ENCODE measurements around the gene GUCY2C. TPM values are rescaled to one million over a fixed set of nuclear protein-coding genes. Genes with fewer than 3 reads are reported as not detected.
A peak's percentile ranks its signal among the peaks of the same experiment; 100 is the strongest.

The GUCY2C gene
- total RNA-seq, 1 experiment from 2014 or later: not detected

GRCh38 chr12:14571779-14572178, 124.6 kb downstream of the GUCY2C start:
- intact Hi-C loops (cut with micrococcal nuclease): loop anchor here (2.0 kb wide), 1 partner anchor 47 kb away; no protein-coding TSS in a partner anchor
- Histone ChIP-seq H4K20me1 (ENCODE audit: low read length) (no peaks in the 10 kb centered on the region), H2AFZ (ENCODE audit: low read length) (no peak overlapping the region), H3K79me2 (ENCODE audit: low read length) (no peaks in the 10 kb centered on the region), H3K36me3 (ENCODE audit: low read depth, low read length) (no peaks in the 10 kb centered on the region), H3K9me2 (replicated peaks; ENCODE audit: low read length) (no peaks in the 10 kb centered on the region), H3K27ac (ENCODE audit: low read length) (no peak overlapping the region), H3K27me3 (ENCODE audit: low read length) (no peaks in the 10 kb centered on the region), H3K4me2 (ENCODE audit: low read length) (no peak overlapping the region), H3K4me1 (ENCODE audit: insufficient read depth, low read length) (no peaks in the 10 kb centered on the region; the same call in 1 of the 2 replicates), H3K4me3 (ENCODE audit: low read length) (no peak overlapping the region), H3F3A (ENCODE audit: low read length, unreplicated experiment) (no peaks in the 10 kb centered on the region), H3K9me3 (ENCODE audit: low read length) (no peaks in the 10 kb centered on the region), H3K9ac (ENCODE audit: low read length) (no peak overlapping the region)
- BruUV-seq (replicated peaks): no TSS peak
- ATAC-seq (no peak; the same call in 1 of the 2 replicates), DNase-seq (no peak)
- CTCF ChIA-PET: no interaction called here
- TF ChIP-seq EZH2phosphoT487 (IDR thresholded peaks at IDR 0.05; ENCODE audit: borderline replicate concordance, low read length) (no peak), EZH2 (IDR thresholded peaks at IDR 0.05; ENCODE audit: low read length, unreplicated experiment) (no peak), CTCF (conservative IDR thresholded peaks at IDR 0.05; ENCODE audit: low read depth, low read length) (no peak)
- POLR2A ChIA-PET (ENCODE audit: unreplicated experiment): no interaction called here

- ATAC-seq (no peak), DNase-seq (no peak)
- H3K9ac ChIP-seq (ENCODE audit: low read length): no peak overlapping the region
- no peaks in the 10 kb centered on the region for H3K27me3 ChIP-seq (ENCODE audit: low read length)
- no peaks in the 10 kb centered on the region for H3K36me3 ChIP-seq (ENCODE audit: low read depth, low read length)
- H4K20me1 ChIP-seq (ENCODE audit: low read length): no peaks in the 10 kb centered on the region
- no peaks in the 10 kb centered on the region for H3F3A ChIP-seq (ENCODE audit: low read length, unreplicated experiment)
- H2AFZ ChIP-seq (ENCODE audit: low read length): no peak overlapping the region
- BruUV-seq (replicated peaks): no TSS peak
- TF ChIP-seq EZH2 (IDR thresholded peaks at IDR 0.05; ENCODE audit: low read length, unreplicated experiment) (no peak), CTCF (conservative IDR thresholded peaks at IDR 0.05; ENCODE audit: low read depth, low read length) (no peak), EZH2phosphoT487 (IDR thresholded peaks at IDR 0.05; ENCODE audit: borderline replicate concordance, low read length) (no peak)
- H3K4me1 ChIP-seq (ENCODE audit: insufficient read depth, low read length): no peaks in the 10 kb centered on the region; the same call in 1 of the 2 replicates
- intact Hi-C loops (cut with micrococcal nuclease): no loop called here
- POLR2A ChIA-PET (ENCODE audit: unreplicated experiment): no interaction called here
- CTCF ChIA-PET: no interaction called here
- H3K4me2 ChIP-seq (ENCODE audit: low read length): no peak overlapping the region
- H3K4me3 ChIP-seq (ENCODE audit: low read length): no peak overlapping the region
- no peaks in the 10 kb centered on the region for H3K9me2 ChIP-seq (replicated peaks; ENCODE audit: low read length)
- no peak overlapping the region for H3K27ac ChIP-seq (ENCODE audit: low read length)
- H3K79me2 ChIP-seq (ENCODE audit: low read length): no peaks in the 10 kb centered on the region
- no peaks in the 10 kb centered on the region for H3K9me3 ChIP-seq (ENCODE audit: low read length)
These were observed 126.2 kb downstream of the GUCY2C start for GRCh38 chr12:14570231-14570630.

GRCh38 chr12:14567351-14568162, 128.8 kb downstream of the GUCY2C start, which contains the start of gene PLBD1:
TSS of gene PLBD1 (minus strand) at chr12:14567883. CDS start at chr12:14567696, 187 bp downstream.
- Histone ChIP-seq H3F3A (ENCODE audit: low read length, unreplicated experiment) (no peaks in the 10 kb centered on the region), H3K9me3 (ENCODE audit: low read length) (no peaks in the 10 kb centered on the region), H2AFZ (ENCODE audit: low read length) (peak within 1 kb of the TSS; percentile 84), H4K20me1 (ENCODE audit: low read length) (no peaks in the 10 kb centered on the region), H3K27ac (ENCODE audit: low read length) (no peak within 1 kb of the TSS), H3K36me3 (ENCODE audit: low read depth, low read length) (no peaks in the 10 kb centered on the region), H3K4me1 (ENCODE audit: insufficient read depth, low read length) (no peaks in the 10 kb centered on the region; the same call in 1 of the 2 replicates), H3K9ac (ENCODE audit: low read length) (0 out of 2 replicates have a peak within 1 kb of the TSS, but pooled peaks have one; percentile 22), H3K4me3 (ENCODE audit: low read length) (peak within 1 kb of the TSS; percentile 68), H3K27me3 (ENCODE audit: low read length) (no peaks in the 10 kb centered on the region), H3K4me2 (ENCODE audit: low read length) (peak within 1 kb of the TSS; percentile 87), H3K9me2 (replicated peaks; ENCODE audit: low read length) (no peaks in the 10 kb centered on the region), H3K79me2 (ENCODE audit: low read length) (no peaks in the 10 kb centered on the region)
- intact Hi-C loops (cut with micrococcal nuclease): no loop called here
- POLR2A ChIA-PET (ENCODE audit: unreplicated experiment): no interaction called here
- CTCF ChIA-PET: no interaction called here
- BruUV-seq (replicated peaks): no TSS peak
- DNase-seq (peak; percentile 44), ATAC-seq (peak; percentile 87)
- TF ChIP-seq EZH2phosphoT487 (IDR thresholded peaks at IDR 0.05; ENCODE audit: borderline replicate concordance, low read length) (no peak), EZH2 (IDR thresholded peaks at IDR 0.05; ENCODE audit: low read length, unreplicated experiment) (no peak), CTCF (conservative IDR thresholded peaks at IDR 0.05; ENCODE audit: low read depth, low read length) (no peak)
